GM23338 (cell line): ENCODE data around the gene FMO1. TPM values are rescaled to one million over a fixed set of nuclear protein-coding genes. Genes with fewer than 3 reads are reported as not detected.

Experiments used
- ATAC-seq: fragments of 200-7000 bp; cut with Tn5 transposase; 3 replicates; pipeline ENCODE4 v1.9.1; 2020
- DNase-seq: peaks from one replicate; pipeline ENCODE4 v3.0.0-alpha.2; 2015; ENCODE audit warnings: low spot score
- H2AFZ ChIP-seq: fragments of 200-600 bp; sonication (generic); 2 replicates; pipeline ENCODE4 v1.8.0; 2016; ENCODE audit warnings: antibody characterized with exemption, mild to moderate bottlenecking, moderate library complexity
- H3F3A ChIP-seq: fragments of 200-600 bp; sonication (generic); replicated peaks from 2 replicates; pipeline ENCODE4 v1.8.0; 2017; ENCODE audit warnings: antibody characterized with exemption, mixed run types, low read depth
- H3K27ac ChIP-seq: fragments of 200-600 bp; sonication (generic); 2 replicates; pipeline ENCODE4 v1.6.1; 2016; ENCODE audit warnings: low read depth
- H3K27me3 ChIP-seq: fragments of 200-600 bp; sonication (generic); 2 replicates; pipeline ENCODE4 v1.8.0; 2016; ENCODE audit warnings: mild to moderate bottlenecking, mixed run types, moderate library complexity; ENCODE audit not compliant: insufficient read depth
- H3K36me3 ChIP-seq: fragments of 200-600 bp; sonication (generic); 2 replicates; pipeline ENCODE4 v1.8.0; 2016; ENCODE audit warnings: mild to moderate bottlenecking; ENCODE audit not compliant: insufficient read depth
- H3K4me1 ChIP-seq: fragments of 200-600 bp; sonication (generic); 2 replicates; pipeline ENCODE4 v1.8.0; 2016; ENCODE audit warnings: mild to moderate bottlenecking, moderate library complexity; ENCODE audit not compliant: insufficient read depth
- H3K4me2 ChIP-seq: fragments of 200-600 bp; sonication (generic); 2 replicates; pipeline ENCODE4 v1.7.1; 2017; ENCODE audit warnings: mixed run types
- H3K4me3 ChIP-seq: fragments of 200-600 bp; sonication (generic); 2 replicates; pipeline ENCODE4 v1.6.1; 2016; ENCODE audit warnings: mixed run types
- H3K79me2 ChIP-seq: fragments of 200-600 bp; sonication (generic); replicated peaks from 2 replicates; pipeline ENCODE4 v1.8.0; 2017; ENCODE audit warnings: mild to moderate bottlenecking; ENCODE audit not compliant: insufficient read depth
- H3K9me2 ChIP-seq: fragments of 200-600 bp; sonication (generic); 2 replicates; pipeline ENCODE4 v1.8.0; 2017; ENCODE audit not compliant: insufficient read depth
- H4K20me1 ChIP-seq: fragments of 200-600 bp; sonication (generic); replicated peaks from 2 replicates; pipeline ENCODE4 v1.8.0; 2017; ENCODE audit warnings: mild to moderate bottlenecking; ENCODE audit not compliant: insufficient read depth
- H3K27ac Mint-ChIP-seq: 2 replicates; pipeline ENCODE4 v1.8.0; 2020; ENCODE audit warnings: inconsistent platforms, mild to moderate bottlenecking, moderate library complexity, mixed read lengths
- H3K27me3 Mint-ChIP-seq: 3 replicates; pipeline ENCODE4 v1.8.0; 2022; ENCODE audit warnings: low read depth, mild to moderate bottlenecking, moderate library complexity, mixed read lengths, inconsistent platforms; ENCODE audit not compliant: insufficient read depth, poor library complexity
- H3K36me3 Mint-ChIP-seq: 3 replicates; pipeline ENCODE4 v1.8.0; 2021; ENCODE audit warnings: low read depth, mild to moderate bottlenecking, inconsistent platforms, moderate library complexity, mixed read lengths
- H3K4me1 Mint-ChIP-seq: 3 replicates; pipeline ENCODE4 v1.8.0; 2020; ENCODE audit warnings: mild to moderate bottlenecking, inconsistent platforms, mixed read lengths
- H3K4me3 Mint-ChIP-seq: 3 replicates; pipeline ENCODE4 v1.8.0; 2021; ENCODE audit warnings: moderate library complexity, mild to moderate bottlenecking, inconsistent platforms, mixed read lengths
- H3K9me3 Mint-ChIP-seq: 3 replicates; pipeline ENCODE4 v1.8.0; 2020; ENCODE audit warnings: moderate library complexity, mild to moderate bottlenecking, inconsistent platforms, mixed read lengths
- CREB1 ChIP-seq: fragments of 250-450 bp; sonication (Bioruptor Pico); IDR thresholded peaks from 2 replicates; pipeline ENCODE4 v1.5.0; 2020; ENCODE audit warnings: low read depth, mild to moderate bottlenecking, moderate library complexity
- CTCF ChIP-seq, 2 experiments: fragments of 200-600 bp in 1 of 2; sonication (generic) in 1 of 2; conservative IDR thresholded peaks; 2 replicates each; pipeline versions ENCODE4 v1.5.1 to v1.6.1; 2016 to 2017; ENCODE audit warnings: antibody characterized with exemption in 2 of 2, low read depth in 2 of 2, mild to moderate bottlenecking in 2 of 2, moderate library complexity in 1 of 2
- ETS1 ChIP-seq: IDR thresholded peaks from 2 replicates; pipeline ENCODE4 v1.6.1; 2016; ENCODE audit warnings: antibody characterized with exemption
- EZH2 ChIP-seq: fragments of 200-600 bp; sonication (generic); IDR thresholded peaks from one replicate; pipeline ENCODE4 v1.8.0; 2017; ENCODE audit warnings: antibody characterized with exemption, mild to moderate bottlenecking, low read depth; ENCODE audit not compliant: unreplicated experiment
- EZH2phosphoT487 ChIP-seq: fragments of 200-600 bp; sonication (generic); IDR thresholded peaks from one replicate; pipeline ENCODE4 v1.8.1; 2018; ENCODE audit warnings: antibody characterized with exemption; ENCODE audit not compliant: unreplicated experiment
- JUNB ChIP-seq: IDR thresholded peaks from one replicate; pipeline ENCODE4 v1.6.1; 2016; ENCODE audit warnings: antibody characterized with exemption; ENCODE audit not compliant: unreplicated experiment
- POLR2AphosphoS5 ChIP-seq: IDR thresholded peaks from 2 replicates; pipeline ENCODE4 v1.6.1; 2016; ENCODE audit warnings: antibody characterized with exemption, low read depth
- REST ChIP-seq: IDR thresholded peaks from one replicate; pipeline ENCODE4 v1.6.1; 2018; ENCODE audit warnings: antibody characterized with exemption; ENCODE audit not compliant: unreplicated experiment
- STAT1 ChIP-seq: IDR thresholded peaks from one replicate; pipeline ENCODE4 v1.6.1; 2016; ENCODE audit warnings: antibody characterized with exemption; ENCODE audit not compliant: unreplicated experiment
- ZNF114 ChIP-seq: fragments of 250-450 bp; sonication (Bioruptor Pico); IDR thresholded peaks from 2 replicates; pipeline ENCODE4 v1.5.0; 2020; ENCODE audit warnings: mild to moderate bottlenecking, moderate library complexity
- ZNF331 ChIP-seq: fragments of 250-450 bp; sonication (Bioruptor Pico); IDR thresholded peaks from 2 replicates; pipeline ENCODE4 v1.5.0; 2020; ENCODE audit warnings: low read depth, mild to moderate bottlenecking, moderate library complexity
- polyA plus RNA-seq: library from polyadenylated mRNA; unstranded; fragments of >200 nt; fragmentation: Nextera tagmentation; extraction: Ambion mirVana; gene quantifications from 2 replicates; pipeline ENCODE4 v1.2.1, GENCODE V29; 2016
- total RNA-seq: library from RNA; depleted of rRNA; stranded (reverse); fragments of >200 nt; shearing (Covaris generic); gene quantifications from 2 replicates; pipeline ENCODE4 v1.2.3, GENCODE V29; 2014

FMO1 gene
- total and polyA plus RNA-seq, 2 experiments from 2014 or later: 0.19 TPM; not detected in 1

GRCh38 chr1:171254859-171255258 lies 6.6 kb downstream of the FMO1 start:
- TF ChIP-seq STAT1: no peak
- no peak for TF ChIP-seq JUNB
- TF ChIP-seq EZH2: no peak
- no peak for TF ChIP-seq ETS1
- no peak for TF ChIP-seq REST
- TF ChIP-seq ZNF331: no peak
- TF ChIP-seq ZNF114 (CRISPR knock-in tag): no peak
- no peak for TF ChIP-seq POLR2AphosphoS5
- TF ChIP-seq EZH2phosphoT487: no peak
- TF ChIP-seq CREB1 (CRISPR knock-in tag): no peak
- TF ChIP-seq CTCF (conservative IDR thresholded peaks at IDR 0.05; ENCODE audit: low read depth in 2 of 2): no peak
- H3K4me3 Mint-ChIP-seq: no peak overlapping the region
- no peak overlapping the region for H3K27ac Mint-ChIP-seq
- Histone ChIP-seq H3K4me3 (no peak overlapping the region), H3K27me3 (peaks cover 32% of the 10 kb centered on the region), H2AFZ (peak overlapping the region; percentile 59; the same call in 1 of the 2 replicates), H3K4me1 (peaks cover 50% of the 10 kb centered on the region), H3K4me2 (no peak overlapping the region), H3F3A (0 out of 2 replicates have a peak, but pooled peaks cover 4% of the 10 kb centered on the region), H3K9me2 (no peaks in the 10 kb centered on the region), H3K79me2 (no peaks in the 10 kb centered on the region), H3K36me3 (no peaks in the 10 kb centered on the region), H4K20me1 (no peaks in the 10 kb centered on the region), H3K27ac (no peak overlapping the region)
- no peak for DNase-seq
- no peaks in the 10 kb centered on the region for H3K36me3 Mint-ChIP-seq
- H3K27me3 Mint-ChIP-seq: peaks cover 2% of the 10 kb centered on the region
- peaks cover 32% of the 10 kb centered on the region for H3K4me1 Mint-ChIP-seq
- no peak for ATAC-seq
- H3K9me3 Mint-ChIP-seq: no peaks in the 10 kb centered on the region
